GDM1 (cell line): ENCODE results near the gene WBP1L.
"Not testable (repeated sequence)": the region's sequence is repeated elsewhere in the genome, so short reads cannot be mapped to it uniquely, and the experiment has no call there.

Source experiments
- DNase-seq: peaks from one replicate; lab custom pipeline; 2025; lab: John Stamatoyannopoulos, UW

Gene WBP1L

DNA sequence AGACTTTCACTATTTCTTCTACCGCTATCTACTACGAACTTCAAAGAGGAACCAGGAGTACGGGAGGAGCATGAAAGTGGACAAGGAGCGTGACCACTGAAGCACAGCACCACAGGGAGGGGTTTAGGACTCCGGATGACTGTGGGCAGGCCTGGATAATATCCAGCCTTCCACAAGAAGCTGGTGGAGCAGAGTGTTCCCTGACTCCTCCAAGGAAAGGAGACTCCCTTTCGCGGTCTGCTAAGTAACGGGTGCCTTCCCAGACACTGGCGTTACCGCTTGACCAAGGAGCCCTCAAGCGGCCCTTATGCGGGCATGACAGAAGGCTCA lies 15.2 kb downstream of the WBP1L start:
- DNase-seq: not testable (repeated sequence)

DNA sequence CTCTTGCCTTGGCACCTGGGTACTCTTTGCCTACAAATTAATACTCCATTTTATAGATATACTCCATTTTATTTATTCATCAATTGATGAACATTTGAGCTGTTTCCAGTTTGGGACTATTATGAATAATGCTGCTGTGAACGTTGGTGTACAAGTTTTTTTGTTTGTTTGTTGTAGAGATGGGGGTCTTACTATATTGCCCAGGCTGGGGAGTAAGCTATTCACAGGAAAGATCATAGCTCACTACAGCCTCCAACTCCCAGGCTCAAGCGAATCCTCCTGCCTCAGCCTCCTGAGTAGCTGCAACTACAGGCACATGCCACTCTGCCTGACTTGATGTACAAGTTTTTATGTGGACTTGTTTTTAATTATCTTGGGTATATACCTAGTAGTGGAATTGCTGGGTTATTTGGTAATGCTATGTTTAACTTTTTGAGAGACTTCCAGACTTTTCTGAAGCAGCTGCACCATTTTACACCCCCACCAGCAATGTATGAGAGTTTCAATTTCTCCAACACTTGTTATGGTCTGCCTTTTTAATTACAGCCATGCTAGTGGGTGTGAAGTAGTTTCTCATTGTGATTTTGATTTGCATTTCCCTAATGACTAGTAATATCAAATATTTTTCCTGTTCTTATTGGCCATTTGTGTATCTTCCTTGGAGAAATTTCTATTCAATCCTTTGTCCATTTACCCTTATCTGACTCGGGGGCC lies 15.9 kb downstream of the WBP1L start:
- no peak for DNase-seq

DNA sequence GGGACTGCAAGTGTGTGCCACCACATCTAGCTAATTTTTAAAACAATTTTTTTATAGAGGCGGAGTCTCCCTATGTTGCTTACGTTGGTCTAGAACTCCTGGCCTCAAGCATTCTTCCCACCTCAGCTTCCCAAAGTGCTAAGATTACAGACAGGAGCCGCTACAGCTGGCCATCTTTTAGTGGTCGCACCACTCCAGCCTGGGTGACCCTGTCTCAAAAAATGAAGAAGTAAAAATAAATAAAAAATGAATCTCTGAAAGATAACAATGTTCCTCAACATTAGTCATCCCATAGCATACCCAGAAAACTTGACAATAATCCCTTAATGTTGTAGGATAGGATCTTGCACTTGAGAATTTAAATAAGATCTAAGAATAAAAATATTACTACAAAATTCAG lies 18.2 kb downstream of the WBP1L start:
- DNase-seq: no peak

DNA sequence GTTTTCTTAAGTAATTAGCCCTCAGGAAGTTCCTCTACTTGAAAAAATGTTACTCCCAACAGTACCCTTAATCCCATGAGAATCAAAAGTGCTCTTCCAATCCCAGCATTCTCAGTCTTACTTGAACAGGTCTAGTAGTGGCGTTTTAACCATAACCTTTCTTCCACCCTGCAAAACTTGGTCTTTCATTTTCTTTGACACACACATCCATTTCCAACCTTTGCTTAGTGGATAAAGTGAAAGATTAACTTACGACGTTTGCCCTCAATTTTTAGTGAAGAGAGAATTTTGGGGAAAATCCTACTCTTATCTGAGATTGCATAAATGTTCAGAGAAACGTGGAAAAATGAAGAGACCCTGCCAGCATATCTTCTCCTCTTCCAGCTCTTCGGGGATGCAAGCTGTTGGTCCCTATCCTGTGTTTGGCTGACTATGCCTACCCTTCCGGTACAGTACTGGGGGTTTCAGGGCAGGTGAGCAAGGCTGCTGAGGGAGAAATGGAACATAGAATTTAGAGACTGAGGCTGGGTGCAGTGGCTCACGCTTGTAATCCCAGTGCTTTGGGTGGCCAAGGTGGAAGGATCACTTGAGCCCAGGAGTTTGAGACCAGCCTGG lies 18.8 kb downstream of the WBP1L start:
- DNase-seq: no peak

DNA sequence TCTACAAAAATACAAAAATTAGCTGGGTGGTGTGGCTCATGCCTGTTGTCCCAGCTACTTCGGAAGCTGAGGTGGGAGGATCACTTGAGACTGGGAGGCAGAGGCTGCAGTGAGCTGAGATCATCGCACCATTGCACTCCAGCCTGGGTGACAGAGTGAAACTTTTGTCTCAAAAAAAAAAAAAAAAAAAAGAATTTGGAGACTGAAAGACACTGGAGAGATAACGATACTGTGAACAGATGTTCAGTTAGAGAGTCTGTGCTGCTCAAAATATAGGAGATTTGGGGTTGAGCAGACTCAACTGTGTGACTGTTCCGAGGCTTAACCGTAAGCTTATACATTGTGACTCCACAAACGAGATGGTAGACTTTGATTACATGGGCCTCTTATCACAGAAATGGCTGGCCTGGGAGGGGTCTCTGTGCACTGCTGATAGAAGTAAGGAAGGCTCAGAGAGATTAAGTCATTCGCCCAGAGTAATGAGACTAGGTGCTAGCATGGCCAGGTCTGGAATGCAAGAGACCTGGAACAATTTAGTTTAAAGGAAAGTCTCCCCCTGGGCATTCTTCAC lies 19.4 kb downstream of the WBP1L start:
- no peak for DNase-seq

DNA sequence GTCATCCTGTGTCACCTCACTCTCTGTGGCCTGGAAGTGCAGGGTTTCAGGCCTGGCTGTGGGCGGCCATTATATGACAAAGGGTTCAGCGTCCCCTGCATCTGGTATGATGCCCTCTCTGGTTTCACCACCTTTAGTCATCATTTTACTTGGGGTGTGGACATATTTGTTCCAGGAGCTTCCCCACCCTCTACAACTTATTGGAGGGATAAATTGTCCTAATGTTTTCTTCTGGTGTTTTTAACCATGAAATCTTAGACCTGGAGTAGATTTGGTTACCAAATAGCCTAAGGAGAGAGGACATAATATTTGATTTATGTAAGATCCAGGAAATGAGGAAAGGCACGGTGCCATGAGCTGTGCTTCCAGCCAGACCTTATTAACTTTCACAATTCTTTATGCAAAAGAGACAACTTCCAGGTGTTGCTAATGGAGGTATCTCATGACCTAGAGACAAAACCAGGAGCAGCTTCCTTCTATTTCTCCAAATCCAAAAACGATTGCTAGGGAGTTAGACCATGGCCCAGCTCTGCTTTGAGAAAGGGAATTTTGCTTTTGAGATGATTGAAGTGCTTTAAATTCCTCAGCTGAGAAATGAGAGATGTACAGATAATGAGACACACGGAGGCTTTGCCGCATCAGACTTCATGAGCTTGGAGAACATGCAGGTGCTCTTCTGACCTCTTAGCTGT lies 20.9 kb downstream of the WBP1L start:
- no peak for DNase-seq

DNA sequence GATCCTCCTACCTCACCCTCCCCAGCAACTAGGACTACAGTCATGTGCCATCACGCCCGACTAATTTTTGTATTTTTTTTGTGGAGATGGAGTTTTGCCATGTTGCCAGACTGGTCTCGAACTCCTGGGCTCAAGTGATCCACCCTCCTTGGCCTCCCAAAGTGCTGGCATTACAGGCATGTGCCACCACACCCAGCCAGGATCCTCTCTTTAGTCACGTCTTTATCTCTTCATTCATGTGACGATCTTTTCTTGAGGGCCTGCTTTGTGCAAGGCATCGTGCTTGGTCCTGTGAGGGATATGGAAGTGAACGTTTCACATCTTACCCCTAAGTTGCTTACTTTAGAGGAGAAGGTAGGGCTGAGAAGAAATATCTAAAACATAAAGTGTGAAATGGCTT lies 21.6 kb downstream of the WBP1L start:
- no peak for DNase-seq

DNA sequence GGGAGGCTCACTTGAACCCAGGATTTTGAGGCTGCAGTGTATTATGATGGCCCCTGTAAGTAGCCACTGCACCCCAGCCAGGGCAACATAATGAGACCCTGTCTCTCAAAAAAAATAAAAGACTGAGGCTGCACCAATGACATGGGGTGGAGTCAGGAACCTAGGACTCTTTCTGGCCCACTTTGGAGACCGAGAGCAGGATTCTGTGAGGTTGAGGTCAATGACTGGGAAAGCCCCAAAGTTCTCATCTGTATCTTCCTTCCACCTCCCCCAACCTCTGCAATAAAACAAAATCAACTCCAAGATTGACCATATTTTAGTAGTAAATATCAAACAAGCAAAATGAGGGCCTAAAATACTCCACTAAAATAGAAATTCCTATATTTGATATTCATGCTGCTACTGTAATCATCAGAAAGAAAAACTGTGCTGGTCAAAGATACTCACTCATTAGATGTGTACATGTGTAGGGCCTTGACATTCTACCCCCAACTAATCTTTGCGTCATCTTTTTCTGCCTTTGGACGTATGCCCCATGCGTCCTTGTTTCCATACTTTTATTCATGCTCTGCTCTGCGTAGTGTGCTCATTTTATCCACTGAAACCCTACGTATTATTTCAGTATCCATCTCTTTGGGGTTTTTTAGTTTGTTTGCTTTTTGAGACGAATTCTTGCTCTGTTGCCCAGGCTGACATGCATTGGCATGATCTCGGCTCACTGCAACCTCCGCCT lies 23.8 kb downstream of the WBP1L start:
- DNase-seq: no peak

DNA sequence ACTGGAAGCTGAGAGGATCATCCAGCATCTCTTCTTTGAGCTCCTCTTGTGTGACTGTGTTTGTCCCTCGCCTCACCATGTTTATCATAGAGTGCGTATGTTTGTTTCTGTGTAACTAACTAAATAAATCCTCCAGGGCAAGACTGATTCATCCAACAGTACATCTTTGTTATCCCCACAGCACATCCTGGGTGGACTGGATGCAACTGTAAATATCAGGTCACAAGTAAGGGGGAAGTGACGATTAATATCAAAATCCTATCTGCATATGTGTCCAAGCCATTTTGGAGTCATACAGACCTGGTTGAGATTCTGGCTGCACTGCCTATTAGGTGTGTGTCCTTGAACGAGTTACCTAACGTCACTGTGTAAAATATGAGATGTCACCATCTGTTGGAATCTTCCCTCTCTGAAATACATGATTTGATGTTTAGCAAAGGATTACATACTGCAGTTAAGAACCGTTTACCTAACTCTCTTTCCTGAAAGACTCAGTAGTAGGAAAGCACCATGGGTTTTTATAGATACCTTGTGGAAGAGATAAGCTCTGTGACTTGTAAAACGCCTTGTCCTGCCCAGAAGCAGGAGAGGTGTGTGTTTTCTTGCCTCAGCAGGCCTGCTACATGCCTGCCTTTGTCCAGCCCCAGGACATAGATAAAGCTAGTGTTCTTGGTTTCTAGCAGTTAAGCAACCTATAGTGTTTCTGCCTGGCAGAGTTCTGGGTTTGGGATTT lies 25.8 kb downstream of the WBP1L start:
- DNase-seq: no peak

DNA sequence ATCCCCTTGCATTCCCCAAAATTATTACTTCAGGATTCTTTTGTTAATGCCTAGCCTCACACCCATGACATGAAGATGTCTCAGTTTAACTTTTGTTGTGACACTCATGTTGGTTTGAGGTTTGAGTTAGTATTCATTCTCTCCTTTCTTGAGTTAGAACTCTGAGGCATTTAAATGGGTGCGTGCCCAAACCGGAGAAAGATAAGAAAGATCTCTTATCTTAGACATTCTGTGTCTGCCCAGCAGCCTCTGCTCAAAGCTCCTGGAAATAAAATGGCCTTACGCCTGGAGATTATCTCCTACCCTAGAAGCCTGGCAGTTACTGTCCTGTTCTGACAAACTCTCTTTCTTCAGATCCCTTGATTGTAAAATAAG lies 26.3 kb downstream of the WBP1L start:
- no peak for DNase-seq

DNA sequence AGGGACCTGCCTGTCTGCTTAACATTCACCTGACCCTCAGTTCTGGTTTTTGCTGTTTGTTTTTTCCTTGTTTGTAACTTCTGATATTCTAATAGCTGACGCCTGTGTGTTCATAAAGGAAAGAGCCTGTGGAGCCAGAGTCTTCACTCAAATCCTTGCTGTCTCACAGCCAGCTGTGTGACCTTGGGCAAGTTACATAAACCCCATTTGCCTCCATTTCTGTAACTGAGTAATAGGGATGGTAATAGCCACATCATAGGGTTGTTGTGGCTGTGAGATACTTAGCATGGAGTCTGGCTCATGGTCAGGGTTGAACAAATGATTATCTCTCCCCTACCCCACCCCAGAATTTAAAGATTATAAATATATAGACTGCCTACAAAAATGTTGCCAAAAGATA lies 27.0 kb downstream of the WBP1L start:
- no peak for DNase-seq

DNA sequence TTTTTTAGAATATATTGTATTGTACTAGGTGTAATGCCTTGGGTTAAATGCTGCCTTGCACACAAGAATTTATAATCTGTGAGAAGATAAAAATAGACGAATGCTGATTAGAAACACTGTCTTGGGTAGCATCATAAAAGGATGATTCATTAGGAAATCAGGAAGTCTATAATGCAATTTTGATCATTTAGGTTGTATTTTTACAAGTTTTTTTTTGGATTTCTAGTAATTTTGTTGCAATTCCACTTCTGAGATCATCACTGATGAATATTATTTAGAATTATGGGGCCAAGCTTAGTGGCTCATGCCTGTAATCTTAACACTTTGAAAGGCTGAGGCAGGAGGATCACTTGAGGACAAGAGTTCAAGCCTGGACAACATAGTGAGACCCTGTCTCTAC lies 29.6 kb downstream of the WBP1L start:
- DNase-seq: no peak

DNA sequence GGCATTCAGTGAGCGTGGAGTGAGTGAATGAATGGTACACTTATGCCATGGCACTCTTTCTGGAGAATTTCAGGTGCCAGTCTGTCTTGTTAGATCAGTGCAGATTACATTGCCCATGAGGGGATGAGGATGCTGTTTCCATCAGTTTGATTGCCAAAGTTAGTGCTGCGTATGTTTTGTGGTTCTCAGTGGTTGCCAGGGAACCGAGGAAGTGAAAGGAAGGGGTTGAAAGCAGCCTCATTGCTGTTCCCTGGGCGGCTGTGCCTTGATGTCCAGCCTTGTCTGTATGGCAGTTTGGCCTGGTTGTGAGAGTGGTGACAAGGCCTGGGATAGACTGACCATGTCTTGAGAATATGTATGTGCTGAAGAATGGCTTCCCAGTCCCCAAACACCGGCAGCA lies 30.2 kb downstream of the WBP1L start:
- no peak for DNase-seq

DNA sequence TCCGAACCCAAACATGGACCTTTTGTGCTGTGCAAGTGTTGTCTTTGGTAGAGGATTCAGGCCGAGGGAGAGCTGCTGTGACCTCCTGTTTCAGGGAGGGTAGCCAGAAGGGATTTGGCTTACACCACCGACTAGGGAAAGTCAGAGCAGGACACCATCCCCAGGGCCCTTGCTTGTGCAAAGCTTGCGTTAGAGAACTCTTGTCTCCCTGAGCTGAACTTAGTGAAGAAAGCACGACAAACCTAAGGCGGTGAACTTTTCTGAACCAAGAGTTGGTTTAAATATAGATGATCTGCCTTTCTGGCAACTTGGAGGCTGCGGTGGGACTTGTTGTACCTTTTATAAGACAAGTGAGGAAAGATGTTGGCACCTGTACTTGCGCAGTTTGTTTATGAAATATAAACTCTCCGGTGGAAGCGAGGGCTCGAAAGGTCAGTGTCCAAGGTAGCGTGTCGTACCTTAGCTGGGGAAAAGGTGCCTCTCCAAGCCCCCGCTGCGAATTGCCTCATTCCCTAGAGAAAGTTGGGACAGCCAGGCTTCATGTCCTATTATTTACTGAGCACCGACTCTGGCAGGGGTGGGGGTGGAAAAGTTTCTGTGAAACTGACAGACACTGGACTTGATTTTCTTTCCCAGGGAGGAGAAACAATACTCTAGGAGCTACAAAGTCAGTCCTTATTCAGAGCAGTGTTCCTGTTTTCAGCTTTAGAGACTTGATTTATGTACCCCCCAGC lies 31.6 kb downstream of the WBP1L start:
- no peak for DNase-seq

DNA sequence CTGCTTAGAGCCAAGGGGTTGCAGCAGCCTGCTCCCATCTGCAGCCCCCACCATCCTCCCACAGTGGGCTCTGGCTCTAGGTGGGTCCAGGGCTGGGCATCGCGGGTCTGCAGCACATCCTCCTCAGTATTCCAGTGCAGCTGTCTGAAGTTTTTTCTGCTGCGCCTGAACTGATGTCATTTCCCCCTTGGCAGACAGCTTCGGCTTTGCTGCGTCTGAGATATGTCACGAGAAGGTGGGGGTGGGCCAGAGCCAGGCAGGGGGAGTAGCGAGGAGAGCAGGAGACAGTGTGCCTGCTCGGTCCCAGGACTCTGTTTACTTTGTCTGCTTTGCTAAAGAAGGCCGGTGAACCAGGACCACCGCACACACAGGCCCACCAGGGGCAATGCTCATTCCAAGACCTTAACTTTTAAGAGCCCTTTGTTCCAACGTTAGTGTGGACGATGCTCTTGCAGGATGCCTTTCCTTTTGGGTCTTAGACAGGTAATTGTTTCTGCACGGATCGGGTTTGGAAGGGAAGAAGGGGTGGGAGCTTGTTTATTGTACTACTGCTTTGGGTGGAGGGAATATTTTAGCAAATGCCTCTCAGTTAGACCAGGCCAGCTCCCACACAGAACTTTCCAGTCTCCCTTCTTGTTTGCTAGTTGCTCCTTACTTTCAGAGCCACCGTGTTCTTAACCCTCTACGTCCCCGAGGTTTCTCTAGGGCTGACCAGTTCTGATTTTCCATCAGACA lies 32.4 kb downstream of the WBP1L start:
- DNase-seq: peak; percentile 23

DNA sequence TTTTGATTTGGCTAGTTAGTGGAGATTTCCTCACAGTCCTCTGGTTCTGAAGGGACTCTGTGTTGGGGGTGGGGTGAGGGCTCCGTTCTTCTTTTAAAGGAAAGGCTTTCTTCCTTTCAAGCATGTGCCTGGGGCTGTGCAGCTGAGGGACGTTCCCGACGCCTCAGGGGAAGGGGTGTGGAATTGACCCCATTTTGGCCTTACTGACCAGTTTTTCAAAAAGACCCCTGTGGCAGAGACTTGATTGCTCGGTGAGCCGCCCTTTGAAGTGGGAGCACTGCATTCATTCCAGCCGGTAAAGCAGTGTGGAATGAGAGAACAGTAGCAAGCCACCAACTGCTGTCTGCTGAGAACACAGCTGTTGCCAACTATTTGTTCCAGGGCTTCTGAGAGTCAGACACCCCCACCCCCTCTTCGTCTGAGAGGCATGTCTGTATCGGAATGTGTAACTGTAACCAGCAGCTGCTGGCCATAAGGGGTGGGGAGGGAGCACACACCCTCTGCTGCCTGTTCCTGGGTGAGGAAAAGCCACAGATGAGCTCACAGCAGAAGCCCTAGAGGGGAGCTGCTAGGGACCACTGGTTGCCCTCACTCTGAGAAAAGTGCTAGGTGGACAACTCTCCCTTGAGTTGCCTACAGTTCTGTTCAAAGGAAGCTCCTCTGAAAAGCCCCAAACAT lies 33.2 kb downstream of the WBP1L start:
- no peak for DNase-seq

DNA sequence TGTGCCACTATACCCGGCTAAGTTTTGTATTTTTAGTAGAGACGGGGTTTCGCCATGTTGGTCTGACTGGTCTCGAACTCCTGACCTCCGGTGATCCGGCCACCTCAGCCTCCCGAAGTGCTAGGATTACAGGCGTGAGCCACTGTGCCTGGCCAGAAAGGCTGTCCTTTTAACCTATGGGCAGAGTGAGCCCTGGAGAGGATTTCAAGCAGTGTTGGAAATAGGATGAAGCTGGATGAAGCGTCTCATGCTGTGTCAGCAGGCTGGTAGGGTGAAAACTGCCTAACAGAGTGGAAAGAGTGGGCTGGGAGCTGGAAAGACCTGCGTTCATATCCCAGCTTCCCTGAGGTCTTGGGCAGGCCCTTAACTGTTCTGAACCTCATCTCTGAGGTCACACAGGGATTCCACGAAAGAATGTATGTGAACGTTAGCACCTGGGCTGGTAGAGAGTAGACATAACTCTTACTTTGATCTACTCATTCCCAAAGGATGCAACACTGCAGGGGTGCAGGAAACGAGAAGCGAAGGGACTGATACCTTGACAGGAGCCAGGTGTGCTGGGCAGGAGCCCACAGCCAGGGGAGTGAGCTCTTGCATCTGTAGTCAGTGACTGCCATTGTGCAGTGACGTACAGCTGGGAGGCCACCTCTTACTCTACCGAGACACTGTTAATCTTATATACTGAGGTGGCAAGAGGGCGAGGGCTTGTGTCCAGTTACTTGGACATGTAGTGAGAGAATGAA lies 34.1 kb downstream of the WBP1L start:
- no peak for DNase-seq

DNA sequence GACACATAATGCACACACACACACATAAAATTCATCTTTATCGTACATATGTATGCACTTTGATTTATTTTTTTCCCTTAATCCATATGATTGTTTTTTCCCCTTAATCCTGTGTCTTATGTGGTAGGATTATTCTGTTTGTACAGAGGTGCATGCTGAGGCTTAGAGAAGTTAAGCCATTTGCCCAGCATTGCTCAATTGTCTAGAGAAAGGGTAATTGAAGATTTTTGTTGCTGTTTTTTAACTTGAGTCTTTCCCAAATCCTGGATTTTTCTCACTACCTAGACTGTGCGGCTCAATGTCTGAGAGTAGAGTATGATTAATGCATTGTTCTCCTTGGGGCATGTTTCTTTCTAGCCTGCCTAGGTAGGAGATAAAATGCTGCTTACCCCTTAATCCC lies 35.0 kb downstream of the WBP1L start:
- DNase-seq: no peak
